MV-4-11 (cell line): ENCODE measurements around the gene NLGN2.

ENCODE experiments used
- DNase-seq: peaks from one replicate; lab custom pipeline; 2025; lab: John Stamatoyannopoulos, UW

NLGN2 gene

DNA sequence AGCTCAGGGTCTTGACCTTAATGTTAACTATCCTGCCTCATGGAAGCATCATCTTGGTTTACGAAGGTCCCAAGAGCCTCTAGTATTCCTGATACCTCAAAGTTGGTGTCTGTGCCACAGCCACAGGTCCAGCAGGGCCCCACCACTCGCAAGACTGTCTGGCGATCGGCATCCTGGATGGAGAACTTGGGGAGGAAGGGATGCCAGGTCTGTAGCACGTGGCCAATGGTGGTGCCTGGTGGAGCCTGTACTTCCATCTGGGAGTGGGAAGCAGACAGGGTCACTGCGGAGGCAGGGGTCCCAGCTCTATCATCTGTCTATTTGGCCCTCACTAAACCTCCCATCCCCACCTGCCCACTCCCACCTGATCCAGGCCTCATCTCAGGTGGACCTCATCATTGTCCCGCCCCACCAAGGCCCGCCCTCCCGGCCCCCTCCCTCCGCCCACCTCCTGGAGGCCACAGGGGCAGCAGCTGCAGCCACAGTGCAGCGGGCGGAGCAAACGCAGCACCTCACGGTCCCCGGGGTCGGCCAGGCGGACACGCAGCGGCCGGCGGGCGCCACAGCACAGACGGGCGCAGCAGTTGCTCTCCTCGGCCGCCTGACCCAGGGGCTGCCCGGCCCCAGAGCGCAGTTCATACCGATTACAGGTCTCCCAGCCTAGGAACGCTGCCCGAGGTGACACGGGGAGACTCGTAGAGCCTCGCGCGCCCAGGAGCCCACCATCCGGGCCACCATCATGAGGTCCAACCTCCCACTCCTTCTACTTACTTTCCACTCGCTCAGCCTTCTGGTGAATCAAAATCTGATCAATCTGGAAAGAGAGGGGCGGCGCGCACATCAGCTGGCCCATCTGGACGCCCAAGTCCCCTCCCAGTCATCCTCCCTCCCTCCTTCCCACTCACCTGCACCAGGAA is 14.7 kb upstream of the NLGN2 start:
- no peak for DNase-seq

DNA sequence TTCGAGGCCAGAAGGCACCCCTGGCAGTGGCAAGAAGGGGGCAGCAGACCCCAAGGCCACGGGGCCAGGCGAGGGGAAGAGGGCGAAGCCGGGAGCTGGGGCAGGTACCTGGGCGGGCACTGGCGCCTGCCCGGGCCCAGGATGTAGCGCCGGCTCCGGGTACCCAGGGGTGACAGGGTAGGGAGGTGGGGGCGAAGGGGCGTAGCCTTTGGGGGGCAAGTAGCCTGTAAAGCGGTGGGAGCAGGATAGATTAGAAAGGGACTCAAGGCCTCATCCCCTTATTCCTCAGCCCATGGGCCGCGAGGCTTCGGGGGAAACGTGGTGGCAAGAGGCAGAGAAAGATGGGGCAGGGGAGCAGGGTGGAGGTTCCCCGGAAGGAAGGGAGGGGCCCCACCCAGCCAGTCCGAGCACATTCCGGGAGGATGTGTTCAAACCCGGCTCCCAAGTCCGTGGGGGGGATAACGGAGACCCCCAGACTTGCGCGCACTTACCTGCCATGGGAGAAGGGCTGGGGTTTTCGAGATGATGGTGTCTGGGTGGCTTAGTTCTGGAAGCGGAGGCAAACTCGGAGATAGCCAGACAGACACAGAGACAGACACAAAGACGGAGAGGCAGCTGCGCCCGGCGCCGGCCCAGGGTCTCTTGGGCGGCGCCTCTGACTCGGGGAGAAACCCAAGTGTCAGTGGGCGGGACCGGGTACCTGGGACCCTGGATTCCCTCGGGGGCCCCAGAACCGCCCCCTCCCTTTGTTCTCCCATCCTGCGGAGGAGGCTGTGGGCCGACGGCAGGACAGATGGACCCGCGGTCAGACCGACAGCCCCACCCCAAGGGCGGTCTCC is 13.8 kb upstream of the NLGN2 start:
- no peak for DNase-seq

DNA sequence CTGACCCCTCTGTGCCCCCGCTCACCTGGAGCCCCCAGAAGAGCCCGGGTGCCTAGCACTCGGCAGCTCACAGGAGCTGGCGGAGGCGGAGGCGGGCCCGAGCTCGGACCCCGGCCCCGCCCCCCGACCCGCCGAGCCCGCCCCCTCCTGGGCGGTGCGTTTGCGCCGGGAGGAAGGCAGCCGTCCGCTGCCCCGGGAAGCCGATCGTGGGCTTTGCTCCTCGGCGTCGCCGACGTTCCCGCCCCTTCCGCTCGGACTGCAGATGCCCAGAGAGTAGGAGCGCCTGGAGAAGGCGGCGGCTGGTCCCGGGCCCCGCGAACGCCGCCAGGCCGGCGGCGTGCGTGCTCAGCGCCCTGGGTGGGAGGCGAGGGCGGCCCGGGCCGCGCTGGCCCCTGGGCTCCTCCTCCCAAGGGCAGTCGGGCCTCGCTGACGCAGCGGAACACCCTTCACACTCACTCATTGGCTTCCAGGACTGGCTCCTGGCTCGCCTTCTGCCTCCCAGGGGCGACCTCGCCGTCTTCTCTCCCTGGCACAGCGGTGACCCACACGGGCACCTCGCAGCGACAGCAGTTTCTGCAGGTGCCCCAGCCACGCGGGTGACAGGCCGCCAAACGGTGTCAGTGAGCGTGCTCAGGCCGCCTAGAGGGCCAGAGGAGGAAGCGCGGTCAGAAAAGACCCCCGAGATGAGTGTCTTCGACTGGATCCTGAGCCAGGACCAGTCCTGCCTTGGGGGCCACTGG is 13.0 kb upstream of the NLGN2 start, which contains the start of gene PLSCR3:
Gene PLSCR3, minus strand, starts transcription at position 74 of the 740 bp plus-strand sequence. CDS start 415 bp downstream, outside the sequence.
- peak; percentile 69 for DNase-seq

DNA sequence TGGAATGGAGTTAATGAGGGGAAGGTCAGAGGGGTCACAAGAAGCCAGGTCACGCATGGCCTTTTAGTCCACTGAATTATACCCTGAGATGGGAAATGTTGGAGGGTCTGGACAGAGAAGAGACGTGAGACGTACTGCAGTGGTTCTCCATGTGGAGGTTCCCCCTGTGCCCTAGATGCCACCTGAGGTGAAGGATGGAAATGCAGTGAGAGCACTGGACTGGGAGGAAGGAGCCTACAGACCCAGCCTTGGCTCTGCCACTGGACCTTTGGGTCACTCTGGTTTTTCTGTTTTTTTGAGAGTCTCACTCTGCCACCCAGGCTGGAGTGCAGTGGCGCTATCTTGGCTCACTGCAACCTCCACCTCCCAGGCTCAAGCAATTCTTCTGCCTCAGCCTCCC is 11.5 kb upstream of the NLGN2 start:
- no peak for DNase-seq

DNA sequence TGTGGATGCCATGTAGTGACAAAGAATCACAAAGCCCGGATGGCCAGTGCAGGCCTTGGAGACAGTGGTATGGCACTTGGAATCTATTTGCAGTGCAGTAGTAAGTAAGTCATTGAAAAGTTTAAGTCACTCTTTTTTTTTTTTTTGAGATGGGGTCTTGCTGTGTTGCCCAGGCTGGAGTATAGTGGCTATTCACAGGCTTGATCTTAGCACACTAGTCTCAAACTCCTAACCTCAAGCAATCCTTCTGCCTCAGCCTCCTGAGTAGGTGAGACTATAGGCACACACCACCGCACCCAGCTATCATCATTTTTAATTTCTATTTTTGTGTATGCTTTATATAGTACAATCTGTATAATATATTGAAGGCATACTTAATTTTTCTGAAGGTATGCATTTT is 9.0 kb upstream of the NLGN2 start:
- DNase-seq, result no peak

DNA sequence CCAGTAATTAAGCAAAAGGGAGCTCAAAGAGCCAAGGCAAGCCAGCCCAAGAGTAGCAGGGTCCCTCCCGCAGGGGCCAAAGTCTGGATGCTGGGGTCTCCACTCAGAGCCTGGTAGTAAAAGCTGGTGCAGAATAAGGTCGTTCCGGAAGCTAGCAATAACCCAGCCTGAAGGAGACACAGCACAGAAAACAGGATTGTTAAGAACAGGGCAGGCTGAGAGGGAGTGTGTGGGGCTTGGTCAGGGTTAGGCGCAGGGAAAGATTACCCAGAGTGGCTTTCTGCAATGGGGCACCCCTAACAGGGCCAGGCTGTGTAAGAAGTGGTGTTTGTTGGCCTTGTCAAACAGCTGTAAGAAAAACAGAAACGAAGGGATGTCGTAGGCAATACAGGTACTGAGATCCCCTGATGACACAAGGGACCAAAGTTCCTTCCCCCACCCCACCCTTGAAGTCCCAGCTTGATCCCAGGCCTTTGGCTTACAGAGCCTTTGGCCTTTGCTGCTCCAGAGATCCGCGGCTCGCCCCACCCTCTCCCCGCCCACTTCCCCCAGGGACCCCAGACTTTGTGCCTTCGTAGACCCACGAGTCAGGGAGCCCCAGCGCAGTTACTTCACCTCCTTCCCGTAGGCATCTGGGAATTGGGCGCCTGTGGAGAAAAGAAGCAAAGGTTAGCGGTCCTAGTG is 4.5 kb upstream of the NLGN2 start:
- no peak for DNase-seq

DNA sequence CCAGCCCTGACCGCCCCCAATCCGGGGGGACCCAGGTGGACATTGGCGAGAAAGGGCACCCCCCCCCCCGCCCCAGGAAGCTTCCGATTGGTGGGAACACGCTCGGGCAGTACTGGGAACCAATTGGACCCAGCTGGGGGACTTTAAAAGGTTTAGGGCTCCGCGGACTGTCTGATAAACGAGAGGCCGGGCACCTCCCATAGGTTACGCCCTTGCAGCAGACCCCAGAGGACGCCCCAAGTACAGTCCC is 4.0 kb upstream of the NLGN2 start:
- no peak for DNase-seq

DNA sequence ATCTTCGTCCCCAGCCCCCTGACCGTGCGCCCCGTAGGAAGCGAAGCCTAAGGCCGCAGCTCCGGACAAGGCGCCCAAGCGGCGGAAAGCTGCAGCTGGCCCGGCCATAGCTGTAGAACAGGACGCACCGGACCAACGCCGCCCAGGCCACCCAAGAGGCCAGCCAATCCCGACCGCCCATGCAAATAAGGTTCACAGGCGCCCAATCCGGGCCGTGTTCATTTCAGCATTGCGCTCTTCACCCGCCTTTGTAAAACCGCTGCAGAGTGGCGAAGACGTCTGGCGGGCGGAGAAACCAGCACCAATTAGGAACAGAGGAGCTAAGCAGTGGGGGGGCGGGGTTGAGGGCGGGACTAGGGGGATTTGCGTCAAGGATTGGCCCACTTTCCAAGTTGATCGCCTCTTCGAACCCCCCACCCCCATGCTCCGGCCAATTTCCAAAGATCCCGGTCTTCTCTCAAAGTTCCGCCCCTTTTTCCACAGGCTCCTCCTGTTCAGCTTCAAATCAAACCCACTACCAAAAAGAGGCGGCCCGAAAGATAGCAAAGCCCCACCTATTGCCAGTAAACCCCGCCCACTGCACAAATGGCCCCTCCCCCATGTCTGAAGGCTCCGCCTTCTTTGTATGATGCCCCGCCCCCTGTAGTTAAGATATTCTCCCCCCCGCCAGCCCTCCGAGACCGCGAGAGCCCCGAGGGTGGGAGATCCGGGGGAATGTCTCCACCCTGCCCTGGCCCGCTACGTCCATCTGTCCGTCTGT is 3.5 kb upstream of the NLGN2 start, which contains the start of gene TMEM256:
Gene TMEM256, minus strand, starts transcription at position 121 of the 760 bp plus-strand sequence. Its CDS starts 13 bp downstream, at position 108.
- peak; percentile 99 for DNase-seq

DNA sequence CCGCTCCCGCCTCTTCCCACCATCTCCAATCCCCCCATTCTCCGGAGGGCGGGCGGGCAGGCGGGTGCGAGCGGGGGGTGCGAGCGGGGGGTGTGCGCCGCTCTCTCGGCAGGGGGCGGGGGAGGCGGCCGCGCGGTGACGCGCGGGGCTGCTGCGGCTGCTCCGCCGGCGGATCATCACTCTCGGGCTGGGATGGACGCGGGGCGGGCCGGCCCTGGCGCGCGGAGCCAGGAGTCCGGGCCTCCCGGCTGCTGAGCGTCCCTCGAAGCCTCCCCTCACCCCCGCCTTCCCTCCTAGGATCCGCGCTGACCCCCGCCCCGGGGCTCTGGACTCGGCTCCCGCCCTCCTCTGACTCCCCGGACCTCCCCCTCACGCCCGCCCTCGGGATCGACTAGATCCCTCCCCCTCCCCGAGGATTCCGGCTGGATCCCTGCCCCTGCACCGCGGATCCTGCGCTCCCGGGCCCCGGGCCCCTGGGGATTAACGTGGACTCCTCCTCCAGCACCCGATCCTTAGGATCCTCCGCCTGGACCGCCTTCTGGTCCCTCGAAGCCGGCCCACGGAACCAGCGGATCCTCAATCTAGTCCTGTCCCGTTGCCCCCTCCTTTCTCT is 2.8 kb upstream of the NLGN2 start:
- DNase-seq, result no peak

DNA sequence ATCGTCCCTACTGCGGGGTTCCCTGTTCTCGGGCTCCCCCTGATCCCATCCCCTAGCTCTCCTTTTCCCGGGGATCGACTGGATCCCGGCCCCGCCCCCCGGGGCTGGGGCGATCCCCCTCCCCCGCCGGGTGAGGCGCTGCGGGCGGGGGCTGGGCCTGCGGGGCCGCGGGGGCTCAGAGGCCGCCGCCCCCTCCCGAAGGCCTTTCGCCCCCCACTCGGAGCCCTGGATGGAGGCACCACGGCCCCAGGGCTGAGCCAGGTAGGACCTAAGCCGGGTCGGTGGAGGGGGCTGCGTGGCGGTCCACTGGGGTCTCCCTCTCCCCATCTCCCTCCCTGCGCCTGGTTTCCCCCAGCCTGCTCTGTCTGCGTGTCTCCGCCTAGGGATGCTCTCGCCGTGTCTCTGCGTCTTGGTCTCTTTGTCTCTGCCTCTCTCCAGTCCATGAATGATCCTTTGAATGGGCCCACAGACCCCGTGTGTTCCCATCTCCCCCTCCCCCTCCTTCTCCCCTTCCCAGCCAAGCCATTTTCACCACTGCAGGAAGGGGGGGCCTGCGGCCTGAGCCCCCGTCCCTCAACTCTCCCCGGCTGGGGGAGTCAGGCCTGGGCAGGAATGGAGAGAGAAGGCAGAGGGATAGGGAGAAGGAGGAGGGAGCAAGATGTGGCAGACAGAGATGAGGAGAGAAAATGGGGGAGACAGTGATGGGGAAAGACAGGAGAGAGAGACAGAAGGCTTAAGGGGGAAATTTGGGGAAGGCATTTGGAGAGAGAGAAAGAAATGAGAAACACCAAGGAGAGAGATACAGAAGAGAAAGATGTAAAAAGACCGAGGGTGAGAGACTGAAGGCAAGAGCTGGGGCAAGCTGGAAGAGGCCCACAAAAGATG is 2.1 kb upstream of the NLGN2 start:
- DNase-seq, result no peak

DNA sequence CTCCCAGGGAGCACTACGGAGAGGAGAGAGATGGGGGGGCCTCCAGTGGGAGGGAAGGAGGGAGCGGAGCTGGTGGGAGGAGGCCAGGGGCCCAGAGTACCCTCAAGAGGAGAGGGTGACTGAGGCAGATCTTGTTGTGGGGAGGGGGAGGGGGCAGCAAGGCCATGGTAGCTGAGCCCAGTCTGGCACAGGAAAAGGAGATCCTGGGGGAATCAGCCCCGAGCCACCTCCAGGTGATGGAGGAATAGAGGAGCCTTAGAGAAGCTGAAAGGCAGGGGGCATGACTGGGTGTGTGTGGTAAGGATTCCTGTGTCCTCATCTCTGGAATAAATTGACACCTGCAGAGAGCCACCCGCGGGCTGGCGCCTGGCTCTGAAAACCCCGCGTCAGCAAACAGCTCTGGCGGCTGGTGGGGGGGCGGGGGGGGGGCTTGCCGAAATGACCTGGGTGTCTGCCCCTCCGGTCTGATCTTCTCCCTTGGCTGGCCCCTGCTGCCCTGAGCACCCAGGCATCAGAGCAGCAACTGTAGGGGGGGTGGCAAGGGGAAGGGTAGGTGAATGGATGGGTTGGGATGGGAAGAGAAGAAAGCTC is 1.3 kb upstream of the NLGN2 start:
- no peak for DNase-seq

DNA sequence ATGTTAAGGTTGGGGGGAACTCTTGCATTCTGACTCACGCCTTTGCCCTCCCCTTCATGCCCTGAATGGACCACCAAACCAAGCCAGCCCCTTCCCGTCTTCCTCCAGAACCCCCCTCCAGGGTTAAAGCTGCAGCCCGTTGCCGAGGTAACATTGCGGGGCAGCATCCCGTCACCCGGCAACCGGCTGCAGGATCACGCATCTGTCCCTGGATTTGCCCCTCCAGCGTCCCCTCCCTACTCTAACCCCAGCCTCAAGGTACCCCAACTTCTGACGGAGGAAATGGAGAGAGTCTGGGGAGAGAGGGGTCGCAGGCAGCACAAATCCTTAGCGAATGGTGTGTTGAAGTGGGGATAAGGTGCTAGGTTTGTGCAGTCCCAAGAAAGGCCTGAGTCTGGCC is 563 bp upstream of the NLGN2 start:
- DNase-seq, result no peak

DNA sequence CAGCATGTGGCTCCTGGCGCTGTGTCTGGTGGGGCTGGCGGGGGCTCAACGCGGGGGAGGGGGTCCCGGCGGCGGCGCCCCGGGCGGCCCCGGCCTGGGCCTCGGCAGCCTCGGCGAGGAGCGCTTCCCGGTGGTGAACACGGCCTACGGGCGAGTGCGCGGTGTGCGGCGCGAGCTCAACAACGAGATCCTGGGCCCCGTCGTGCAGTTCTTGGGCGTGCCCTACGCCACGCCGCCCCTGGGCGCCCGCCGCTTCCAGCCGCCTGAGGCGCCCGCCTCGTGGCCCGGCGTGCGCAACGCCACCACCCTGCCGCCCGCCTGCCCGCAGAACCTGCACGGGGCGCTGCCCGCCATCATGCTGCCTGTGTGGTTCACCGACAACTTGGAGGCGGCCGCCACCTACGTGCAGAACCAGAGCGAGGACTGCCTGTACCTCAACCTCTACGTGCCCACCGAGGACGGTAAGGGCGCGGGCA is 645 bp downstream of the NLGN2 start:
- DNase-seq, result no peak

DNA sequence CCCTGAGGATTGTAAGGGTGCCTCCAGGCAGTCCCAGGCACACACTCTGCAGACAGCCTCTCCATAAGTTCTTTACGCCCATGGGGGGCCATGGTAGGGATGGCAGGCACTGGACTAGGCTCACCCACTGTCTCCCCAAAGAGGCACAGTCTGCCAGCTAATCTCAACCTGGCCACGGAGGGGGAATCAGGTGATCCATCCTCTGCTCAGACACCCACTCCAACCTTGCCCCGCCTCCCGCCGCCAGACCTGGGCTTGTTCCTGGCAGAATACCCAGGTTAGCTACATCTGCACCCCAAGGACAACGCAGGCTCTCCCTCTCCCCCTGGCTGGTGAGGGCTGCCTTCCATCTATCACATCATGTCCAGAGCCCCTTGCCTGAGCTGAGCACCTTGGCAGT is 1.2 kb downstream of the NLGN2 start:
- no peak for DNase-seq

DNA sequence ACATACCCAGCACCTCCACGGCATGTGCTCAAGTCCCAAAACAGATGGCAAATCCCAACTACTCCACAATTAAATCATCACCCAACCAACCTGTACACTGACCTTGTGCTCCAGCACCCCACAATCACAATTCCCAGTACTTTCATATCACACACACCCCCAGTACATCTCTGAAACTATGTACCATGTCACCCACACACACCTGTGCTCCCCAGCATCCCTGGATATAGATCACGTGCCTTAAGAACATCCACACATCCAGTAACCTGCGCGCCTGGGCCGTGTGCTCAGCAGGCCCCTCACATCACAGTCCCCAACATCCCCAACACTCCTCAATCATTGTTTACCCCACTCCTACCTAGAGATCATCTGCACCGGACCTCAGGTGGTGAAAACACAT is 2.1 kb downstream of the NLGN2 start:
- DNase-seq, result no peak

DNA sequence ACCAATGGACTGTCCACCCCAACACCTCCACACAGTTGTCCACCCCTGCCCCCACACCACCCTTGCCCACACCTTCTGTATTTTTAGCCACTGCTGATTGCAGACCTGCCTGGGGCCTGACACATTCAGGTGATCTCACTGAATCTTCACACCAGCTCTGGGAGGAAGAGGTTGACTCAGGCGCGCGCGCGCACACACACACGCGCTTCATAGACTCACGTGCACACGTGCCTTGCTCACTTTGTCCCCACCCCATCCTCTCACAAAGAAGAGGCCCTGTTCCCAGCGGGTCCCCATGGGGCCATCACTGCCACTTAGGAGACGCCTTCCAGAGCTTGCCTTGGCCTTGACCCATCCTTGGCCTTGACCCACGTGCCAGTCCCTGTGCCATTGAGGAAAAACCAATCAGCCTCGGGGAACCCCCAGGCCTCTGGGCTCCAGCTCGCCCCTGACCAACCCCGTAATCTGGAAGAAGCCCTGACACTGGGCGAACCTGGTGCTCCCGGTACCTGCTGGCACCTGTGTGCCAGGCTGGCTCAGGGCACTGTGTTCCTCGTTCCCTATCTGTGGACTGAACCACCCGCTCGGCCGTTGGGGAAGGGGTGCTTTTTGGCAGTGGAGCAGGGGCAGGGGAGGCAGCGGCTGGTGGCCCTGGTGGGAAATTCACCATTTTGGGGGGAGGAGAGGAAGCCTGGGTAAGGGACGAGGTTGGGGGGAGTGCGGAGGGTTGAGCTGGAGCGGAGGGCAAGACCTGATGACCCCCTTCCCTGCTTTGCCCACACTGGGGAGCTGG is 3.2 kb downstream of the NLGN2 start:
- DNase-seq, result no peak

DNA sequence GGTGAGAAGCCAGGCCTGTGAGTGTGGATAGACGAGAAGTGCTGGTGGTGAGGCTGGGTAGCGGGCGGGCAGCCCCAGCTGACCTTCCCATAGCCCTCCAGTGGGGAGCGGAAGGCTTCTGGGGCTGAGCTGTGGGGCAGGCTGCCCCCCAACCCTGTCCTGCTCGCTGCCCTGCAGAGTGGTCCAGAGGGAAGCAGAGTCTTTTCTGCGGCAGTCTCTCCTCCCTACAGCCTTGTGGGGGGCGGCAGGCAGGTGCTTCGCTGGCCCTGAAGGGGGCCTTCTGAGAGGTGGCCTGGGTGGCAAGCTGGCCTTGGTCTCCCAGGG is 3.7 kb downstream of the NLGN2 start:
- DNase-seq, result no peak

DNA sequence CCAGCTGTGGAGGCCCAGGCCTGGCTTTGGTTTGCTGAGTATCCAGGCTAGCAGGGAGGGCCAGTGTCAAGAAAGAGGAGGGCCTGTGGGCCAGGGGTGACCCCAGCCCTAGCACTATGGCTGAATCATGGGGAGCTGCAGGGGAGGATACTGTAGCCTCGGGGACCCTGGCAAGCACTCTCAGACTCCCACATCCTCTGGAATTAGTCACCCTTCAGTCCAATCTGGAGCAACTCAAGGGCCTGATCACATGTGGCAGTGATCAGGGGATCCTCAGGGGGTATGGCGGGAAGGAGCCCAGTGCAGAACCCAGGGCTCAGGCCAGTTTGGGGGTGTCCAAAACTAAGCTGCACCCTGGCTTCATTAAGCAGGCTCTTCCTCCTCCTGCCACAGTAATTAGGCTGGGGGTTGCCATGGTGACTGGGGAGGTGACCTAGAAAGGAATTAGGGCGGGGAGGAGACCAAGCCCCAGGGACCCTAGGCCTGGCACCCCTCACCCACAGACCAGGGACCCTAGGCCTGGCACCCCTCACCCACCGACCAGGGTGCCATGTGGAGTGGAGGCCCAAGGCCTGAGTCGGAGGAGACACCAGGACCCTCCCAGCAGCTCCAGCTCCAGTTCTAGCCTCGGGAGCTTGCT is 5.8 kb downstream of the NLGN2 start:
- DNase-seq, result no peak
